H9 (cell line): Measurements from ENCODE around the gene ALAS1. TPM values are rescaled to one million over a fixed set of nuclear protein-coding genes. Genes with fewer than 3 reads are reported as not detected.

Experiments
- DNase-seq: peaks from one replicate; pipeline ENCODE4 v3.0.0-alpha.2; 2017
- H2AFZ ChIP-seq: one replicate; pipeline ENCODE4 v1.6.1; 2013; ENCODE audit warnings: mild to moderate bottlenecking, low read length, control low read depth, moderate library complexity
- H2AK5ac ChIP-seq: 2 replicates; pipeline ENCODE4 v1.6.1; 2013; ENCODE audit warnings: low read length, control low read depth, mixed read lengths; ENCODE audit not compliant: insufficient read length
- H2BK120ac ChIP-seq: one replicate; pipeline ENCODE4 v1.6.1; 2013; ENCODE audit warnings: low read depth, mild to moderate bottlenecking, low read length, control low read depth, inconsistent platforms; ENCODE audit not compliant: poor library complexity, severe bottlenecking
- H2BK12ac ChIP-seq: 2 replicates; pipeline ENCODE4 v1.6.1; 2013; ENCODE audit warnings: low read length, control low read depth, mixed read lengths, low read depth; ENCODE audit not compliant: insufficient read length
- H2BK15ac ChIP-seq: 2 replicates; pipeline ENCODE4 v1.6.1; 2013; ENCODE audit warnings: low read depth, low read length, control low read depth
- H2BK20ac ChIP-seq: one replicate; pipeline ENCODE4 v1.6.1; 2013; ENCODE audit warnings: low read depth, mild to moderate bottlenecking, low read length, control low read depth, inconsistent platforms; ENCODE audit not compliant: poor library complexity, severe bottlenecking
- H2BK5ac ChIP-seq: 2 replicates; pipeline ENCODE4 v1.6.1; 2013; ENCODE audit warnings: low read length, control low read depth, mixed read lengths; ENCODE audit not compliant: insufficient read length
- H3K14ac ChIP-seq: 2 replicates; pipeline ENCODE4 v1.6.1; 2013; ENCODE audit warnings: low read length, control low read depth; ENCODE audit not compliant: insufficient read depth
- H3K18ac ChIP-seq: 2 replicates; pipeline ENCODE4 v1.6.1; 2013; ENCODE audit warnings: low read depth, mild to moderate bottlenecking, mixed read lengths, low read length, control low read depth; ENCODE audit not compliant: insufficient read length
- H3K23ac ChIP-seq: 2 replicates; pipeline ENCODE4 v1.6.1; 2013; ENCODE audit warnings: low read length, control low read depth, mixed read lengths, low read depth; ENCODE audit not compliant: insufficient read length
- H3K23me2 ChIP-seq: 2 replicates; pipeline ENCODE4 v1.6.1; 2013; ENCODE audit warnings: low read depth, mild to moderate bottlenecking, mixed read lengths, low read length, control low read depth; ENCODE audit not compliant: insufficient read length, poor library complexity, severe bottlenecking
- H3K27ac ChIP-seq: 2 replicates; pipeline ENCODE4 v1.5.1; 2013; ENCODE audit warnings: low read length, control low read depth, mixed read lengths, low read depth; ENCODE audit not compliant: insufficient read length
- H3K27me3 ChIP-seq: 2 replicates; pipeline ENCODE4 v1.6.1; 2013; ENCODE audit warnings: low read length, control low read depth, inconsistent platforms; ENCODE audit not compliant: insufficient read depth
- H3K4ac ChIP-seq: 2 replicates; pipeline ENCODE4 v1.6.1; 2013; ENCODE audit warnings: low read depth, mild to moderate bottlenecking, control low read depth, inconsistent platforms, low read length, moderate library complexity
- H3K4me1 ChIP-seq: 2 replicates; pipeline ENCODE4 v1.6.1; 2013; ENCODE audit warnings: low read length, control low read depth, inconsistent platforms; ENCODE audit not compliant: insufficient read depth
- H3K4me2 ChIP-seq: 2 replicates; pipeline ENCODE4 v1.6.1; 2013; ENCODE audit warnings: low read length, control low read depth, mixed read lengths; ENCODE audit not compliant: insufficient read length, insufficient read depth
- H3K56ac ChIP-seq: 2 replicates; pipeline ENCODE4 v1.6.1; 2013; ENCODE audit warnings: low read depth, mild to moderate bottlenecking, mixed read lengths, low read length, control low read depth; ENCODE audit not compliant: insufficient read length
- H3K79me1 ChIP-seq: 2 replicates; pipeline ENCODE4 v1.6.1; 2013; ENCODE audit warnings: low read depth, mild to moderate bottlenecking, moderate library complexity, low read length, control low read depth, inconsistent platforms; ENCODE audit not compliant: insufficient read depth, poor library complexity, severe bottlenecking
- H3K79me2 ChIP-seq: 2 replicates; pipeline ENCODE4 v1.6.1; 2013; ENCODE audit warnings: low read length, control low read depth, inconsistent platforms; ENCODE audit not compliant: insufficient read depth
- H3K9ac ChIP-seq: 2 replicates; pipeline ENCODE4 v1.6.1; 2013; ENCODE audit warnings: low read length, control low read depth, mixed read lengths; ENCODE audit not compliant: insufficient read length; ENCODE audit errors: extremely low read depth
- H3K9me3 ChIP-seq: one replicate; pipeline ENCODE4 v1.6.1; 2013; ENCODE audit warnings: low read depth, low read length, inconsistent platforms; ENCODE audit not compliant: control insufficient read depth
- H3T11ph ChIP-seq: one replicate; pipeline ENCODE4 v1.6.1; 2013; ENCODE audit warnings: mild to moderate bottlenecking, low read length, control low read depth, inconsistent platforms
- H4K20me1 ChIP-seq: one replicate; pipeline ENCODE4 v1.6.1; 2013; ENCODE audit not compliant: control insufficient read depth, insufficient read length, insufficient read depth
- H4K5ac ChIP-seq: 2 replicates; pipeline ENCODE4 v1.6.1; 2013; ENCODE audit warnings: low read depth, mild to moderate bottlenecking, mixed read lengths, low read length, control low read depth; ENCODE audit not compliant: insufficient read length
- H4K8ac ChIP-seq: replicated peaks from 2 replicates; pipeline ENCODE4 v1.6.1; 2013; ENCODE audit warnings: low read length, control low read depth, mixed read lengths, low read depth; ENCODE audit not compliant: insufficient read length
- H4K91ac ChIP-seq: 2 replicates; pipeline ENCODE4 v1.6.1; 2013; ENCODE audit warnings: low read depth, mild to moderate bottlenecking, moderate library complexity, mixed read lengths, low read length, control low read depth; ENCODE audit not compliant: insufficient read length
- H3K27ac Mint-ChIP-seq, 3 experiments: 2 replicates in 2 of 3; 3 replicates in 1 of 3; pipeline ENCODE4 v1.8.0; 2020 to 2021; ENCODE audit warnings: mixed read lengths in 3 of 3, mild to moderate bottlenecking in 1 of 3, moderate library complexity in 1 of 3
- H3K27me3 Mint-ChIP-seq: 2 replicates; pipeline ENCODE4 v1.8.0; 2021; ENCODE audit warnings: low read depth, mild to moderate bottlenecking, moderate library complexity, mixed read lengths
- H3K36me3 Mint-ChIP-seq, 3 experiments: 2 replicates in 2 of 3; 3 replicates in 1 of 3; pipeline ENCODE4 v1.8.0; 2020 to 2021; ENCODE audit warnings: low read depth in 3 of 3, mixed read lengths in 3 of 3; ENCODE audit not compliant: insufficient read depth in 1 of 3
- H3K4me1 Mint-ChIP-seq, 2 experiments: 2 replicates each; pipeline ENCODE4 v1.8.0; 2020; ENCODE audit warnings: mixed read lengths in 2 of 2
- H3K4me3 Mint-ChIP-seq, 2 experiments: 2 replicates in 1 of 2; 3 replicates in 1 of 2; pipeline ENCODE4 v1.8.0; 2020 to 2021; ENCODE audit warnings: mild to moderate bottlenecking in 2 of 2, mixed read lengths in 2 of 2, moderate library complexity in 1 of 2
- H3K9me3 Mint-ChIP-seq, 2 experiments: 2 replicates in 1 of 2; 3 replicates in 1 of 2; pipeline ENCODE4 v1.8.0; 2020; ENCODE audit warnings: mild to moderate bottlenecking in 2 of 2, mixed read lengths in 2 of 2, moderate library complexity in 1 of 2
- WGBS: extraction: QIAGEN DNeasy Blood & Tissue Kit; methylation state at CpG from one replicate; pipeline ENCODE4 v1.1.7; 2013; ENCODE audit warnings: missing lambda C conversion rate, low lambda C conversion rate, mixed read lengths; ENCODE audit not compliant: insufficient read length; ENCODE audit errors: extremely low coverage; 5-methylcytosine and 5-hydroxymethylcytosine counted together
- total RNA-seq: library from RNA; stranded (reverse); gene quantifications from 2 replicates; pipeline ENCODE4 v1.2.1, GENCODE V29; 2021
- TF ChIP-seq, protein P1 (sequence below): fragments of 200-600 bp; sonication (generic); conservative IDR thresholded peaks from 3 replicates; pipeline ENCODE4 v1.8.0; 2021; ENCODE audit warnings: antibody characterized with exemption, mild to moderate bottlenecking

Gene ALAS1
- total RNA-seq, 1 experiment from 2014 or later: 39.1 TPM

GRCh38 chr3:52218937-52219650, 21.1 kb downstream of the ALAS1 start:
- Histone ChIP-seq H4K8ac (no peak overlapping the region), H3K27me3 (no peaks in the 10 kb centered on the region), H3K4me1 (no peaks in the 10 kb centered on the region; the same call in 1 of the 2 replicates), H2BK120ac (no peak overlapping the region), H3K4ac (no peak overlapping the region), H3K18ac (no peak overlapping the region), H3K27ac (no peak overlapping the region), H3K23ac (no peak overlapping the region), H2AFZ (no peak overlapping the region), H2BK20ac (no peak overlapping the region), H3T11ph (no peak overlapping the region), H4K91ac (no peak overlapping the region), H3K14ac (no peak overlapping the region; the same call in 1 of the 2 replicates), H3K79me2 (no peaks in the 10 kb centered on the region), H3K9me3 (no peaks in the 10 kb centered on the region), H3K23me2 (no peaks in the 10 kb centered on the region), H3K56ac (no peak overlapping the region), H2BK15ac (no peak overlapping the region), H2BK5ac (no peak overlapping the region), H4K5ac (no peak overlapping the region), H3K4me2 (no peak overlapping the region), H2AK5ac (no peak overlapping the region), H2BK12ac (no peak overlapping the region), H3K79me1 (no peaks in the 10 kb centered on the region), H4K20me1 (peaks cover 3% of the 10 kb centered on the region), H3K9ac (no peak overlapping the region)
- TF ChIP-seq, protein P1, sequence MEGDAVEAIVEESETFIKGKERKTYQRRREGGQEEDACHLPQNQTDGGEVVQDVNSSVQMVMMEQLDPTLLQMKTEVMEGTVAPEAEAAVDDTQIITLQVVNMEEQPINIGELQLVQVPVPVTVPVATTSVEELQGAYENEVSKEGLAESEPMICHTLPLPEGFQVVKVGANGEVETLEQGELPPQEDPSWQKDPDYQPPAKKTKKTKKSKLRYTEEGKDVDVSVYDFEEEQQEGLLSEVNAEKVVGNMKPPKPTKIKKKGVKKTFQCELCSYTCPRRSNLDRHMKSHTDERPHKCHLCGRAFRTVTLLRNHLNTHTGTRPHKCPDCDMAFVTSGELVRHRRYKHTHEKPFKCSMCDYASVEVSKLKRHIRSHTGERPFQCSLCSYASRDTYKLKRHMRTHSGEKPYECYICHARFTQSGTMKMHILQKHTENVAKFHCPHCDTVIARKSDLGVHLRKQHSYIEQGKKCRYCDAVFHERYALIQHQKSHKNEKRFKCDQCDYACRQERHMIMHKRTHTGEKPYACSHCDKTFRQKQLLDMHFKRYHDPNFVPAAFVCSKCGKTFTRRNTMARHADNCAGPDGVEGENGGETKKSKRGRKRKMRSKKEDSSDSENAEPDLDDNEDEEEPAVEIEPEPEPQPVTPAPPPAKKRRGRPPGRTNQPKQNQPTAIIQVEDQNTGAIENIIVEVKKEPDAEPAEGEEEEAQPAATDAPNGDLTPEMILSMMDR: no peak
- Mint-ChIP-seq H3K27me3 (no peaks in the 10 kb centered on the region; the same call in 1 of the 2 replicates), H3K4me1 (peaks cover 4 to 9% of the 10 kb centered on the region in 2 experiments), H3K4me3 (no peak overlapping the region), H3K27ac (peak overlapping the region in 1 of 3 experiments; percentile 46; a peak in 1 of 7 replicates), H3K36me3 (peaks cover 8 to 22% (median 17%) of the 10 kb centered on the region in 3 experiments; a peak in 6 of 7 replicates), H3K9me3 (no peaks in the 10 kb centered on the region; a peak in 2 of 5 replicates)
- WGBS: no CpG with 5 or more reads among the region's 6 CpGs
- DNase-seq: peak; percentile 29
